GM10266 (cell line): ENCODE measurements around the gene EHMT2.

Source experiments
- DNase-seq: peaks from one replicate; pipeline ENCODE4 v3.0.0; 2012; ENCODE audit errors: extremely low spot score
- CTCF ChIP-seq: IDR thresholded peaks from 2 replicates; pipeline ENCODE4 v1.5.1; 2012; ENCODE audit warnings: mild to moderate bottlenecking, low read depth; ENCODE audit not compliant: control insufficient read depth, insufficient read depth; ENCODE audit errors: missing control alignments

The EHMT2 gene

GRCh38 chr6:31896856-31897611 is 464 bp downstream of the EHMT2 start:
- no peak for TF ChIP-seq CTCF
- DNase-seq = no peak

- no peak for TF ChIP-seq CTCF
- DNase-seq = no peak
These were observed 1.0 kb downstream of the EHMT2 start for GRCh38 chr6:31896493-31896855.

- no peak for TF ChIP-seq CTCF
- DNase-seq = no peak
These were observed 4.7 kb downstream of the EHMT2 start for GRCh38 chr6:31892821-31893220.

GRCh38 chr6:31889331-31889972 is 8.0 kb downstream of the EHMT2 start:
- DNase-seq = no peak
- no peak for TF ChIP-seq CTCF

- peak; percentile 70 for DNase-seq
- TF ChIP-seq CTCF = peak; percentile 70
These were observed 8.9 kb downstream of the EHMT2 start for GRCh38 chr6:31888276-31889258.

- DNase-seq = no peak
- TF ChIP-seq CTCF = no peak
These were observed 10.1 kb downstream of the EHMT2 start for GRCh38 chr6:31887173-31888007.
